AML-193 (cell line): ENCODE results near the gene OTOGL.
"Not testable (repeated sequence)": the region's sequence is repeated elsewhere in the genome, so short reads cannot be mapped to it uniquely, and the experiment has no call there.

Experiments
- DNase-seq, 2 experiments: peaks; one replicate each; lab custom pipeline; 2025; lab: John Stamatoyannopoulos, UW

Gene OTOGL

GRCh38 chr12:80186727-80187217 is 87.4 kb downstream of the OTOGL start:
- DNase-seq, result peak; percentile 67 to 68

- no peak for DNase-seq
Observed at GRCh38 chr12:80187660-80188090, 88.3 kb downstream of the OTOGL start.

- DNase-seq, result no peak
Observed at GRCh38 chr12:80188576-80188975, 89.2 kb downstream of the OTOGL start.

- DNase-seq, result no peak
Observed at GRCh38 chr12:80189241-80189640, 89.9 kb downstream of the OTOGL start.

- DNase-seq, result no peak
Observed at GRCh38 chr12:80190001-80190400, 90.7 kb downstream of the OTOGL start.

- no peak for DNase-seq
Observed at GRCh38 chr12:80192087-80192486, 92.8 kb downstream of the OTOGL start.

GRCh38 chr12:80193865-80194264 is 94.5 kb downstream of the OTOGL start:
- DNase-seq, result no peak

GRCh38 chr12:80195074-80195726 is 95.9 kb downstream of the OTOGL start:
- DNase-seq, result peak; percentile 41

- no peak for DNase-seq
Observed at GRCh38 chr12:80195737-80196136, 96.4 kb downstream of the OTOGL start.

GRCh38 chr12:80196419-80196818 is 97.1 kb downstream of the OTOGL start:
- no peak for DNase-seq

- peak in 1 of 2 experiments; percentile 2 for DNase-seq
Observed at GRCh38 chr12:80198782-80199337, 99.5 kb downstream of the OTOGL start.

GRCh38 chr12:80199931-80200330 is 100.6 kb downstream of the OTOGL start:
- DNase-seq, result no peak

- DNase-seq, result no peak
Observed at GRCh38 chr12:80200414-80200813, 101.1 kb downstream of the OTOGL start.

- no peak for DNase-seq
Observed at GRCh38 chr12:80201908-80202307, 102.6 kb downstream of the OTOGL start.

- DNase-seq, result no peak
Observed at GRCh38 chr12:80205960-80206359, 106.6 kb downstream of the OTOGL start.

- no peak for DNase-seq
Observed at GRCh38 chr12:80208071-80208470, 108.7 kb downstream of the OTOGL start.

- DNase-seq, result no peak
Observed at GRCh38 chr12:80211671-80212070, 112.3 kb downstream of the OTOGL start.

GRCh38 chr12:80212938-80213645 is 113.8 kb downstream of the OTOGL start:
- no peak for DNase-seq

GRCh38 chr12:80213871-80214270 is 114.5 kb downstream of the OTOGL start:
- no peak for DNase-seq

GRCh38 chr12:80217011-80217535 is 117.7 kb downstream of the OTOGL start:
- DNase-seq, result no peak

GRCh38 chr12:80218925-80219324 is 119.6 kb downstream of the OTOGL start:
- DNase-seq, result not testable (repeated sequence)

- DNase-seq, result no peak
Observed at GRCh38 chr12:80219345-80219744, 120.0 kb downstream of the OTOGL start.

- DNase-seq, result no peak
Observed at GRCh38 chr12:80222261-80222660, 122.9 kb downstream of the OTOGL start.
